Bronchial epithelial cell (primary cell): ENCODE data around the gene CTBP1. TPM values are rescaled to one million over a fixed set of nuclear protein-coding genes. Genes with fewer than 3 reads are reported as not detected.
"Not testable (repeated sequence)": the region's sequence is repeated elsewhere in the genome, so short reads cannot be mapped to it uniquely, and the experiment has no call there.

ENCODE experiments used
- DNase-seq: peaks from one replicate; pipeline ENCODE4 v3.0.0-alpha.2; 2010; ENCODE audit warnings: low read depth
- FAIRE-seq: peaks from 2 replicates; lab custom pipeline; 2011; peaks lifted over from hg19 to GRCh38; lab: Jason Lieb, UNC
- H3K27me3 ChIP-seq: 2 replicates; pipeline ENCODE4 v1.5.1; 2011; ENCODE audit warnings: low read length; ENCODE audit not compliant: control insufficient read depth, insufficient read depth
- H3K36me3 ChIP-seq: 2 replicates; pipeline ENCODE4 v1.5.1; 2011; ENCODE audit warnings: low read length; ENCODE audit not compliant: control insufficient read depth, insufficient read depth
- H3K4me3 ChIP-seq: 2 replicates; pipeline ENCODE4 v1.5.1; 2011; ENCODE audit warnings: mild to moderate bottlenecking, low read depth, low read length, control low read depth
- total RNA-seq: library from RNA; depleted of rRNA; stranded (reverse); fragments of >200 nt; gene quantifications from 2 replicates; pipeline ENCODE4 v1.2.1, GENCODE V29; 2014
- TF ChIP-seq, protein P1 (sequence below): IDR thresholded peaks from 2 replicates; pipeline ENCODE4 v1.5.1; 2011; ENCODE audit warnings: mild to moderate bottlenecking, moderate library complexity, low read length, control low read depth, inconsistent platforms; ENCODE audit not compliant: insufficient read depth, severe bottlenecking

Gene CTBP1
- total RNA-seq, 1 donor from 2014 or later: 173 TPM

DNA sequence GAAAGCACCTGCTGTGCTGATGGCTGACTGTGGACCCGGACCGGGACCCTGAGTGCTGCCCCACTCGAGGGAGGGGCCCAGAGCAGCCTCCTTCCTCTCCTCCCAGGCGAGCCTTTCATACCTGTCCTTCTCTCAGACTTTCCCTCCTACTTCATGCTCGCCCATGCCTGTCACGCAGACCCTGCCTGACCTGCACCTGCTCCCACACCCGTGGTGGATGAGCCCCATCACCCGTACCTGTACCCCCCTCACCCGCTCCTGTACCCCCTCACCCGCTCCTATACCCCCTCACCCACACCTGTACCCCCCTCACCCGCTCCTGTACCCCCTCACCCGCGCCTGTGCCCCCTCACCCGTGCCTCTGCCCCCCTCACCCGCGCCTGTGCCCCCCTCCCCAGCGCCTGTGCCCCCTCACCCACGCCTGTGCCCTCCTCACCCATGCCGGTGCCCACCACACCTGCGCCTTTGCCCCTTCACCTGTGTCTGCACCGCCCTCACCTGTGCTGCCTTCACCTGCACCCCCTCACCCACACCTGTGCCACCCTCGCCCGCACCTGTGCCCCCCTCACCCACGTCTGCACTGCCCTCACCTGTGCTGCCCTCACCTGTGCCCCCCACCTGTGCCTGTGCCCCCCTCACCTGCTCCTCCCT is 46.6 kb upstream of the CTBP1 start:
- TF ChIP-seq, protein P1, sequence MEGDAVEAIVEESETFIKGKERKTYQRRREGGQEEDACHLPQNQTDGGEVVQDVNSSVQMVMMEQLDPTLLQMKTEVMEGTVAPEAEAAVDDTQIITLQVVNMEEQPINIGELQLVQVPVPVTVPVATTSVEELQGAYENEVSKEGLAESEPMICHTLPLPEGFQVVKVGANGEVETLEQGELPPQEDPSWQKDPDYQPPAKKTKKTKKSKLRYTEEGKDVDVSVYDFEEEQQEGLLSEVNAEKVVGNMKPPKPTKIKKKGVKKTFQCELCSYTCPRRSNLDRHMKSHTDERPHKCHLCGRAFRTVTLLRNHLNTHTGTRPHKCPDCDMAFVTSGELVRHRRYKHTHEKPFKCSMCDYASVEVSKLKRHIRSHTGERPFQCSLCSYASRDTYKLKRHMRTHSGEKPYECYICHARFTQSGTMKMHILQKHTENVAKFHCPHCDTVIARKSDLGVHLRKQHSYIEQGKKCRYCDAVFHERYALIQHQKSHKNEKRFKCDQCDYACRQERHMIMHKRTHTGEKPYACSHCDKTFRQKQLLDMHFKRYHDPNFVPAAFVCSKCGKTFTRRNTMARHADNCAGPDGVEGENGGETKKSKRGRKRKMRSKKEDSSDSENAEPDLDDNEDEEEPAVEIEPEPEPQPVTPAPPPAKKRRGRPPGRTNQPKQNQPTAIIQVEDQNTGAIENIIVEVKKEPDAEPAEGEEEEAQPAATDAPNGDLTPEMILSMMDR: no peak
- peaks cover 29% of the 10 kb centered on the region for H3K36me3 ChIP-seq
- FAIRE-seq (no peak), DNase-seq (no peak)
- H3K27me3 ChIP-seq: no peaks in the 10 kb centered on the region
- no peak overlapping the region for H3K4me3 ChIP-seq

DNA sequence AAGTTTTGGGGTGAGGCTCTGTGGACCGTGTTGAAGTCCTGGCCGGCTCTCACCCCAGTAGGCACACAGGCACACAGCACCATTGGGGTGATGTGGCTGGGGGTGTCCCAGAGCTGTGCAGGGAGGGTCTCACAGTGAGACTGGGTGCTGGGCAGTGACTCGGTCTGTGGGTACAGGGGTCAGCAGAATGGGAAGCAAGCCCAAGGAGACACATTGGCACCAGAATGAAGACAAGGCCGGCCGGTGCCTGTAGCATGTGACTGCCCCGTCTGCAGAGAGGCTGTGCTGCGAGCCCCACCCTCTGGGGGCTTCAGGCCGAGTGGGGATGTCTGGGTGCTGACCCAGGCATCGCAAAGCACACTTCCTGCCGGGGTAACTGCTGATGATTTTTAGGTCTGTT is 46.0 kb upstream of the CTBP1 start:
- peaks cover 25% of the 10 kb centered on the region for H3K36me3 ChIP-seq
- H3K27me3 ChIP-seq: no peaks in the 10 kb centered on the region
- H3K4me3 ChIP-seq: no peak overlapping the region
- FAIRE-seq (peak; percentile 47), DNase-seq (no peak)
- TF ChIP-seq, protein P1: no peak

DNA sequence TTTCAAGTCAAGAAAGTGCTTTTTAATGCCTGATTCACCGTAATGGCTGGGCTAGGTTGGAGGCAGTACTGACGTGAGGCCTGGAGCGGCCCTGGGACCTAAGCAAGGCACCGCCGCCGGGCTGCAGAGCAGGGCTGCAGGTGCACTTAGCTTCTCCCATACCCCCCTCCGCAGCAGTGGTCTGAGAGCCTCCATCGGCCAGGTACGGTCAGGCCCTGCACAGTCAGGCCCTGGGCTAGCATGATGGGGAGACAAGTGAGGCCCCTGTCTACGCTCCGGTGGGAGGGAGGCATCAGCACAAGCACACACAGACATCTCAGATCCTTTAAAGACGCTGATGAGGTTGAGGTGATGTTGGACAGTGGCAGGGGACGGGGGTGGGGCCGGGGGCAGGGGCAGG is 45.5 kb upstream of the CTBP1 start:
- TF ChIP-seq, protein P1: no peak
- DNase-seq (no peak), FAIRE-seq (no peak)
- no peak overlapping the region for H3K4me3 ChIP-seq
- H3K36me3 ChIP-seq: peaks cover 23% of the 10 kb centered on the region
- H3K27me3 ChIP-seq: no peaks in the 10 kb centered on the region

DNA sequence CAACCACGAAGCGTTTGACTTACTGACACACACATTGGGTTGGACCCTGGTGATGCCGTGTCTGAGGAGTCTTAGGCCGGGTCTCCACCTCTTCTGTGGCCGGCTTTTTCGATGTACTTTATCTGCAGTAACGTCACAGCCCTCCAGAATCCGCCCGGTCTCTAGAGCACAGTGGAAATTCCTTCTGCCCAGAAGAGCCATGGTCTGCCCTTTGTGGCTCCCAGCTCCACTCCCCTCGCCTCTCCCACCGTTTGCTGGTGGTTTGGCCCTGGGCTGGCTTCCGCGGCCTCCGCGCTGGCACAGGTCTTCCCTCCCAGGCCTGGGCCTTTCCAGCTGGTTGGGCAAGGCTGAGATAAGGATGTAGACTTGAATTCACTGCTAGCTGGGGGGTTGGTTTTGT is 45.1 kb upstream of the CTBP1 start:
- no peak for FAIRE-seq
- peaks cover 19% of the 10 kb centered on the region for H3K36me3 ChIP-seq
- TF ChIP-seq, protein P1: no peak
- H3K27me3 ChIP-seq: no peaks in the 10 kb centered on the region
- no peak overlapping the region for H3K4me3 ChIP-seq
- no peak for DNase-seq

DNA sequence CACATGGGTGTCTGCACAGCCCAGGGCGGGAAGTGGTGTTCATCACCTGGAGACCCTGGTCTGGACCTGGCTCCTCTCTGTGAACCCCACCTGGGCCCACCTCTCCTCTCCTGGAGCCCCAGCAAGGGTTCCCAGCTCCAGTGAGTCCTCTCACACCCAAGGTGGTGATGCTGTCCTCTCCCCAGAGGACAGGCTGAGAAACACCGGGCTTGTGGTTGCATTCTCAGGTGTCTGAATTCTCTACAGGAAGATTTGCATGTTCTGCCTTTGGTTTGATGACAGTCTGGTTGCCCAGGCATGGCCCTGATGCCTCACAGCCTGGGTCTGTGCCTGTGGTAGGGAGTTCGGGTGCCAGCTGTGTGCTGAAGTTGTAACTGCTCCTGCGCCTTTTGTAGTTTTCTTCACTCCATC is 44.6 kb upstream of the CTBP1 start:
- TF ChIP-seq, protein P1: no peak
- Histone ChIP-seq H3K27me3 (no peaks in the 10 kb centered on the region), H3K36me3 (peaks cover 18% of the 10 kb centered on the region), H3K4me3 (no peak overlapping the region)
- FAIRE-seq (no peak), DNase-seq (no peak)

DNA sequence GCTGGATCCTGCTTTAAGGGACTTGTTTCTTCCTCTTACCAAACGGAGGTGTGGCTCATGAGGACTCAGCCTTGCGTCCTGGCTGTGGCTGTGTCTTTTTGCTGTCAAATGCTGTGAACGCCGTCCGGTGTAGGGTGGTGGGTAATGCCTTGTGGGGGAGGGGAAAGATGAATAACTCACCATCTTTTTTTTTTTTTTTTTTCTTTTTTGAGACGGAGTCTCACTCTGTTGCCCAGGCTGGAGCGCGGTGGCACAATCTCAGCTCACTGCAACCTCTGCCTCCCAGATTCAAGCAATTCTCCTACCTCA is 43.7 kb upstream of the CTBP1 start:
- not testable (repeated sequence) for FAIRE-seq, H3K4me3 ChIP-seq, H3K27me3 ChIP-seq, DNase-seq
- peaks cover 12% of the 10 kb centered on the region for H3K36me3 ChIP-seq
